IPS-11a (cell line): ENCODE measurements around the gene B3GALT5.

Experiments used
- H3K4me3 ChIP-seq: one replicate; pipeline ENCODE4 v1.5.1; 2013; ENCODE audit warnings: low read depth, low read length, control low read depth

Gene B3GALT5

GRCh38 chr21:39602793-39603192, 9.9 kb upstream of the B3GALT5 start:
- no peak overlapping the region for H3K4me3 ChIP-seq

DNA sequence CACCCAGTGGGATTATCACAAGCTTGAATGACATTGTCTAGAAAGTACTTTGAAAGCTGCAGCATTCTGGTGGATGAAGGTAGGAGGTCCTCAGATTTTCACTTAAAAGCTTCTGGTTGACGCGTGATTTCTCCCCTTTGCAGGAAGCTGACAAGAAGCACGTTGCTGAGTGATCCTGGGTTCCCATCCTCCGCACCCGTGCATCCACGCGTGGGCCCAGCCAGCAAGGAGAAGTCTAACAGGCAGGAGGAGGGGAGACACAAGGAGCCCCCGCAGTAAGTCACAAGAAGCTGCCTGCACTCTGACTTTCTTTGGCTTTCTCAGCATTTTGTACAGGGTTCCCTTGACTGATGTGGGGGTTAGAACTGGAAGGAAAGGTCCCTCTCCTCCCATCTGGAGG, 7.8 kb upstream of the B3GALT5 start:
- H3K4me3 ChIP-seq, result no peak overlapping the region

DNA sequence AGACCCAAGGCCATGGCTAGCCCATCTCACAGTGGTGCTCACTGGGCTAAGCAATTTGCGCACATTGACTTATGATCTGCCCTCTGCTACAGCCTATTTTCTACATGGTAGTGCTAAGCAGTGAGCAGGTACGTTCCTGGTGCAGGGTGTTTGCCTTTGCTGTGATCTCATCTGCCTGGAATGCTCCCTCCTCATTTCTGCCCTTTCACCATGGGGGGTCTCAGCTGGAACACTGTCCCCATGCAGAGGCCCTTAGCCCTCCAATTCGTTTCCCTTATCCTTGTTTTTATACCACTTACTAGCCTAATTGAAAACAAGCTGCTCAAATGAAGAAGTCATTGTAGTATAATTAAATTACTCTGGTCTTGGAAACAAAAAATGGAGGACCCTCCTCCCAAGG, 2.0 kb upstream of the B3GALT5 start:
- H3K4me3 ChIP-seq, result no peak overlapping the region

DNA sequence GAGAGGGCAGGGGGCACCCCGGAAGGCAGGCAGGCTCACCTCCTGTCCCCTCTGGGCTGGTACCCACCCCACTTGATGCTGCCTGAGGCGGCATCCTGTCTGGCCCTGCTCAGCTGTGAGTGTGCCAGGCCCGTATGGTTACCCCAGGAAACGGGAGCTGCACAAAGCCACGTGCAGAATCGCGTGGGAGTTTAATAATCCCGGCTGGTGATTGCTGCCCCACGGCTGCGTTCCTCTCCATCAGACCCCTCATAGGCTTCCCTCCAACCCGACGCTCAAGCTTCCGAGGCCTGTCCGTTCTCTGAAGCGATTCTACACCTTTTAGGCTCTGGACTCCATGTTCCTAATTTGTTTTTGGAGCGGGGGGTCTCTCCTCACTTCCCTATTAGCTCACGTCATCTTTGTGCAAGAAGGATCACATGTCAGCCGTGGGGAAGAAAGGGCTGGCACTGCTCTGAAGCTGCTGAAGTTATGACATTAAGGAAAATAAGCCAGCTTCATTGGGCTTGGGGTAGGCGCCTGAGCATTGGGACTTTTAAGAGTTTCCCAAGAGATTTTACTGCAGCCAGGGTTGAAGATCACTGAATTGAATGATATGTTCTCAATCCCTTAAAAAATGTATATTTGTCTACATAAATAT, 1.1 kb upstream of the B3GALT5 start:
- H3K4me3 ChIP-seq, result peak overlapping the region; percentile 85

DNA sequence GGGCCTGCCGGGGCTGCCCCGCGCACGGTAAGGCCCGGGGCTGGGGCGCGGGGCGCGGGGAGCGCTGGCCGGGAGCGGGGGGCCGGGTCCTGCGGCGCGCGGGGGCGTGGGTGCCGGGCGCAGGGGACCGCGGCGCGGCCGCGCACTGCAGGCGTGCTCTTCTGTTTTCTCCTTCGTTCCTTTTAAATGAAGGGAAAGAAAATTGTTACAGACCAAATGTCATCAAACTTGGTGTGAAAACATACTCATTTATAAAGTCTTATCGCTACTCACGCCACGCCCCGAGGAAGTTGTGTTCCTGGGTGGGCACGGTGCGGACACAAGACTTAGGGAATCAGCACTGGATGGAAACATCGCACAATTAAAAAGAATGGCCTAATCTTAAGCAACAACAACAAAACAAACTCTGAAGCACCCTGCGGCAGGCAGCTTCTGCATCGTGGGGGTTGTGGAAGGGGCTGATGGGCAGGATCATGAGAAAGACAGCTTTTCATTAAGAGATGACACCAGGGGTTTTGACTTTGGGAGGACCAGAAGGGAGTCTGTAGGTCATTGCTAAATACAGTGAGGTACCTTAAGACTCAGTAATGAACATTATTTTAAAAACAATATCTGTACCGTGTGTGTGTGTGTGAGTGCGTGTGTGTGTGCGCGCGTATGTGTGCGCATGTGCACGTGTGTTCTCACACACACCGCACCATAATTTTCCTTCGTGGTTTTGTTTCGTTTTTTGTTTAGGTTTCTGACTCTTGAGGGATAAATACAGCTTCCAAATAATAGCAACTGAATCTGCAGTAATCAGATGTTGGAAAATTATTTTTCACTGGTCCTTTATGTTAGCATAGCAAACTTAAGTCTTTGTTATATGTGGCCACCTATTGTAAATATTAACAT, 548 bp downstream of the B3GALT5 start:
- H3K4me3 ChIP-seq, result peak overlapping the region; percentile 85

DNA sequence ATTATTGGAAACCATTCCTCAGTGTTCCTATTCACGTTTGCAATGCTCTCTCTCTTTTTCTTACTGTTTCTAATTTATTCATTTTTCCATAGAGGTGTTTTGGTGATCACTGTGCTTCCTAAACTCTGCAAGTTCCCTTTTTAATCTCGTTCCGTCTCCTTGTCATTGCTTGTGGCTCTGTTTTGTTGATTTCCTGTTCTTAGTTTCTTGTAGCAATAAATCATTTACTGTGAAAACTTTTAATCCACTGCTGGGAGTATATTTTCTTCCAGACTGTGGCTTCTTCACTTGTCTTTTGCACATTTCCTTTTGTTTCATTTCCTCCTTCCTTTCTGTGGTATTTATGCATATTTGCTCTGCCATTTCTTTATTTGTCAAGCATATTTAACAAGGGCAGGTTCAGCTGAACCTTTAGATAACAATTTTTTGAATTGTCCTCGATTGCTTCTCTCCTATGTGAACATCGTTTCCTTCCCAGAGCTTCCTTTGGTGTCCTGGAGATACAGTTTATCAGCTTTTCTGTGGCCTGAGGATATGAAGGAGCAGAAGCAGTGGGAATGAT, 3.6 kb downstream of the B3GALT5 start:
- no peak overlapping the region for H3K4me3 ChIP-seq

DNA sequence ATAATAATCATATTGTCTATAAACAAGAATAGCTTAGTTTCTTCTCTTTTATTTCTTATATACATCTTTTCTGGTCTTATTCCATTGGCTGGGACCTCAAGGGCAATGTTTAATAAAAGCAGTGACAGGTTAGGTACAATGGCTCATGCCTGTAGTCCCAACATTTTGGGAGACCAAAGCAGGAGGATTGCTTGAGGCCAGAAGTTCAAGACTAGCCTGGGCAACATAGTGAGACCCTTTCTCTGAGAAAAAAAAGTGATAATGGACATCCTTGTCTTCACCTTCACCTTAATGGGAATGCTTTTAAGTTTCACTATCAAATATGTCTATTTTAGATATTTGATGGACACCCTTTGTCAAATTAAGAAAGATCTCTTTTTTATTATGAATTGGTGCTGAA, 8.1 kb downstream of the B3GALT5 start:
- no peak overlapping the region for H3K4me3 ChIP-seq

GRCh38 chr21:39625211-39625895, 12.6 kb downstream of the B3GALT5 start:
- H3K4me3 ChIP-seq, result no peak overlapping the region

DNA sequence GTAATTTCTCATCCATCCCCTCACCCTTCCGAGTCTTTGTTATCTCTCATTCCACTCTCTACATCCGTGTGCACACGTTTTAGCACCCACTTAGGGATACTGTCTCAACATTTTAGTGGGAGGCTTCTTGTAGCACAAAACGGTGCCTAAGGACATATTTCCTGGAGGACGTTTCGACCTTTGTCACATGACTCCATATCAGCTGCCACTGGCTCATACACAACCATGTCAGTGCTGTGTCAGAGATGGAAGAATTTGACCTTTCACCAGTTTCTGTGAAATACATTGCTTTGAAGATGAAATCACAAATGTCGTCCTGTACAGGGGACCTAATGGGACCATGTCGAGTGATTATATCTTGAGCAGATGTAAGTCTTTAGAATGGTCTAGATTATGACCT, 15.6 kb downstream of the B3GALT5 start:
- no peak overlapping the region for H3K4me3 ChIP-seq

GRCh38 chr21:39630191-39630591, 17.5 kb downstream of the B3GALT5 start:
- no peak overlapping the region for H3K4me3 ChIP-seq

DNA sequence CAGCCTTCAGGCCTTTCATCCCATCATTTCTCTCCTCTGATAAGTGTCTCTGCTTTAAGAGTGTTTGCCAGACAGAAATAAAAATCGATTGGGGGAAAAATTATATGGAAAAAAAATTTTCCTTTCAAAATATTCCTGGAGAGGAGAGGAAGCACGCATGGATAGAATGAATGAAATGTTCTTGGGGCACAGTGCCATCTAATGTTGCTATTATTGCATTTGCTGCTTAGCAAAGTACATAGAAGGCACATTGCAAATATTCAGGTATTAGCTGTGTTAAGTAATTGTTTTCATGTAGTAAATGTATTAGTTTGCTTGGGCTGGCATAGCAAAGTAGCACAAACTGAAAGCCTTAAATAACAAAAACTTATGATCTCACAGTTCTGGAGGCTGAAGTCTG, 18.1 kb downstream of the B3GALT5 start:
- no peak overlapping the region for H3K4me3 ChIP-seq

DNA sequence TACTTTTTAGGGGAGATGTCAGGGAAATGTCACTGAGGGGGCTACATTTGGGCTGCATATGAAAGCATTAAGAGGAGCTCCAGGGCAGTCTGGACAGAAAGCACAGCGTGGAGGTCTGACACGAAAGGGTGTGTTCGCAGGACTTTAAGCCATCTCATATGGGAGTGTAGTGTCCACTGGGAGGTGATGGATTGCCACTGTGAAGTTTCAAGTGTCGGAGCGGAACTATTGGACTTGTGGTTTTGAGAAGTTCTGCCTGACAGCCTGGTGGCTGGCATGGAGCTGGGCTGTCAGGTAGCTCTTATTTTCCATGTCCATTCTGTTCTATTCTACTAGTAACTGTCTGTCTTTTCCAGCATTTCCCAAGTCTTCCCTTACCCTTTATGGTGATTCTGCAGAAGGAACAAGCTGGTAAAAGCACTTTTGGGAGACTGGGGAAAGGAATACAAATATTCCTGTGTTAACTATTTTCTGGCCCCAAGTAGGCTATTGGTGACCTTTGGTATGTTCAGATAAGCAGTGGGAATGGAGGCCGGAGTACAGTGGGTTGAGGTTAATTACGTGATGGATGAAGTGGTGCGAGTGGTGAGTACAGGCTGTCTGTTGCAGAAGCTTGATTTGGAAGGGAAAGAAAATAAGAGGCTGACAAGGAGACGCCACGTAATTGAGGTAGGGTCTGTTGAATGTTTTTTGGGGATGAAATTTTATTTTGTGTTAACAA, 19.3 kb downstream of the B3GALT5 start:
- no peak overlapping the region for H3K4me3 ChIP-seq

DNA sequence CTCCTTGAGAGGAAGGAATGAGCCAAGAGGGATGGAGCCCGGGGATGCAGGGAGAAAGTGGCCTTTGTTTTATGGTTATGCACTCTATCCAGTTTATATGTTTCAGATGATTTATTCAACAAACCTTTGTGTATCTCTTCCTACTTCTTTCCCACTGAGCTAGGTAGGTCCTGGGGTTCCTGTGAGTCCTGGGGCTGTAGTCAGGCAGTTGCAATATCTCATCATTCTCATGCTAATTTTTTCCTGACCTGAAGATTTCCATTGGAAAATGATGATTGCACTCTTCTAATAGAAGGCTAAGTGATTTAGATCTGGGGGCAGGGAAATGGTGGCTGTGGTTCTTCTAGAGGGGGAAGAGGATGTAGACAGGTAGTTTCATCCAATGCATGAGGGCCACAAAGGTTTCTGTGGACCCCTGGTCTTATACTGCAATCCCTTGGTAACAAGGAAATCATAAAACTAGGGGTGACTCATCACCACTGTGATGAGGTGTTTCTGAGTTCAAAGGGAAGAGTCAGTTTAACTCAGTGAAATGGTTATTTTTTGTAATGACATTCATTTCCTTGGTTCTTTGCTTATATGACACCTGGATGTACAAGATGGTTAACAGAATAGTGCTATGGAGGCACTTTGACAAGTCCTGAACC, 20.2 kb downstream of the B3GALT5 start:
- H3K4me3 ChIP-seq, result no peak overlapping the region

DNA sequence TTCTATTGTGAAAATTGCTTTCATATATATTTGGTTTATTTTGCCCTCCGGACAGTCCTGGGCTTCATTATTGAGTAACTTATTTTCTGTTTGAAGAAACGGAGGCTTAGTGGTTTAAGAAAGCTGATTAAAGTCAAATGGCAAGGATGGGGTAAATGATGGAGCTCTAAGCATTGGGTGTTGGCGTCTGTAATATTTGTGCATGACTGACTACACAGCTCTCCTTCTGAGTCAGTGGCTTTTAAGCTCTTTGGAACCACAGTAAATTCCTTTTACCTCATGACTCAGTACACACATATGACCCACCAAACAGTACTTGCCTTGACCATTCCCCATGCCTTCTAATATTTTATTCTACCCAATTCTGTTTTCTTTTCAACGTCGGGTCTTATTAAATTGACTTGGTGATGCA, 21.0 kb downstream of the B3GALT5 start:
- H3K4me3 ChIP-seq, result no peak overlapping the region

DNA sequence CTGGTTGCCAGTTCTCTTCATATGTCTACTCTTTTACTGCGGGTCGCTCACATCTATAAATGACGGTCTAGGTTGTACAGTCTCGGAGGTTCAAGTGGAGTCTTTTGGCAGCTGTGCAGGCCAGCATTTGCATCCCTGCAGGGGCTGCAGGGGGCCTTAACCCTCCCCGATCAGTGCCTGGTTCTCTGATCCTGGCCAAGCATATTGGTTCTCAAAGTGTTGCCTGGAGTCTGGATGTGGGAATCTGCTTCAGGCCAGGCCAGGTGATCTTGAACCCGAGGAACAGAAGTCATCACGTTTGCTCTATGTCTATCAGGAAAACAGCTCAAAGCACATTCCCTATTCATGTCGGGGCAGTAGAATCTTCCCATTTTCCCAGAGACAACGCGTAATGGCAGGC, 21.8 kb downstream of the B3GALT5 start:
- no peak overlapping the region for H3K4me3 ChIP-seq

- no peak overlapping the region for H3K4me3 ChIP-seq
Measured at GRCh38 chr21:39637197-39637970, 24.6 kb downstream of the B3GALT5 start.

GRCh38 chr21:39637971-39638240, 25.2 kb downstream of the B3GALT5 start:
- no peak overlapping the region for H3K4me3 ChIP-seq

GRCh38 chr21:39638281-39638680, 25.5 kb downstream of the B3GALT5 start:
- H3K4me3 ChIP-seq, result no peak overlapping the region

- H3K4me3 ChIP-seq, result no peak overlapping the region
Measured at GRCh38 chr21:39640754-39641153, 28.0 kb downstream of the B3GALT5 start.
